ENCODE results near the gene NTSR1.
A peak's percentile ranks its signal among the peaks of the same experiment; 100 is the strongest.

NTSR1 gene

GRCh38 chr20:62708591-62709536, at the start of gene NTSR1:
NTSR1 (plus strand) TSS chr20:62708836; CDS start chr20:62709208, 372 bp downstream.
- intact Hi-C loops (cut with DNase I): no loop called here
- peak in 17 of 42 donors; percentile 23 to 72 (median 46) for DNase-seq

GRCh38 chr20:62659488-62660239, 49.0 kb upstream of the NTSR1 start:
- intact Hi-C loops (cut with DNase I): no loop called here
- no peak for DNase-seq

- intact Hi-C loops (cut with DNase I): no loop called here
- no peak for DNase-seq
Measured at GRCh38 chr20:62660240-62660615, 48.4 kb upstream of the NTSR1 start.

- no peak for DNase-seq
- intact Hi-C loops (cut with DNase I): no loop called here
Measured at GRCh38 chr20:62660768-62661167, 47.9 kb upstream of the NTSR1 start.

GRCh38 chr20:62661647-62662046, 47.0 kb upstream of the NTSR1 start:
- intact Hi-C loops (cut with DNase I): no loop called here
- no peak for DNase-seq

- no peak for DNase-seq
- intact Hi-C loops (cut with DNase I): no loop called here
Measured at GRCh38 chr20:62662422-62662821, 46.2 kb upstream of the NTSR1 start.

GRCh38 chr20:62663145-62664018, 45.3 kb upstream of the NTSR1 start:
- no peak for DNase-seq
- intact Hi-C loops (cut with DNase I): no loop called here

- no peak for DNase-seq
Measured at GRCh38 chr20:62664019-62664971, 44.3 kb upstream of the NTSR1 start.

GRCh38 chr20:62665153-62665754, 43.4 kb upstream of the NTSR1 start:
- no peak for DNase-seq
- intact Hi-C loops (cut with DNase I): loop anchor here (5.0 kb wide), 1 partner anchor 127 kb away; no protein-coding TSS in a partner anchor

More at GRCh38 chr20:62664019-62664971, 44.3 kb upstream of the NTSR1 start:
- intact Hi-C loops (cut with DNase I): no loop called here

- intact Hi-C loops (cut with DNase I): loop anchor here (5.0 kb wide), 1 partner anchor 126 kb away; no protein-coding TSS in a partner anchor
- no peak for DNase-seq
Measured at GRCh38 chr20:62665826-62666735, 42.6 kb upstream of the NTSR1 start.

GRCh38 chr20:62666736-62667529, 41.7 kb upstream of the NTSR1 start:
- DNase-seq: peak in 32 of 42 donors; percentile 31 to 86 (median 58)
- intact Hi-C loops (cut with DNase I): loop anchor here (5.0 kb wide), 1 partner anchor 125 kb away; no protein-coding TSS in a partner anchor

- intact Hi-C loops (cut with DNase I): loop anchor here (5.0 kb wide), 1 partner anchor 125 kb away; no protein-coding TSS in a partner anchor
- peak in 1 of 42 donors; percentile 24 for DNase-seq
Measured at GRCh38 chr20:62667530-62668440, 40.9 kb upstream of the NTSR1 start.

- intact Hi-C loops (cut with DNase I): loop anchor here (5.0 kb wide), 1 partner anchor 124 kb away; no protein-coding TSS in a partner anchor
- peak; percentile 59 to 94 (median 84) for DNase-seq
Measured at GRCh38 chr20:62668441-62669027, 40.1 kb upstream of the NTSR1 start.

GRCh38 chr20:62669249-62669648, 39.4 kb upstream of the NTSR1 start:
- DNase-seq: no peak
- intact Hi-C loops (cut with DNase I): loop anchor here (5.0 kb wide), 1 partner anchor 123 kb away; no protein-coding TSS in a partner anchor
